ENCODE measurements around the gene SCG5.

SCG5 gene

DNA sequence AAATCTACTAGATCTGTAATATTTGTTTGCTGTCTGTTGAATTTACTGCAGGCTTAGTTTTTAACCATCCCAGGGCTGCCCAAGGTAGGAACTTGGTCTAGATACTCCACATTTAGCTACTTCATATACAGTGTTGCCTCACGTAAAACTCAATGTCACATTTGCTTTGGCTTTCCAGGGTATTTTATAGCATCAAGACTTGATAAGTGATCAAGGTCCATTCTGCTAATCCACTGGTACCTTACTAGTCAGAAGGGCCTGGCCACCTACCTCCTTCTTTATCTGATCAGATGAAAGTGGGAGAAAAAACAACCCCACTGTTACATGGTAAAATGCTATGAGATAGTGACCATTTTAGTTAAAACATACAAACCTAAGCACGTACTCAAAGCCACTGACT lies 50.8 kb downstream of the SCG5 start:
- DNase-seq: no peak

DNA sequence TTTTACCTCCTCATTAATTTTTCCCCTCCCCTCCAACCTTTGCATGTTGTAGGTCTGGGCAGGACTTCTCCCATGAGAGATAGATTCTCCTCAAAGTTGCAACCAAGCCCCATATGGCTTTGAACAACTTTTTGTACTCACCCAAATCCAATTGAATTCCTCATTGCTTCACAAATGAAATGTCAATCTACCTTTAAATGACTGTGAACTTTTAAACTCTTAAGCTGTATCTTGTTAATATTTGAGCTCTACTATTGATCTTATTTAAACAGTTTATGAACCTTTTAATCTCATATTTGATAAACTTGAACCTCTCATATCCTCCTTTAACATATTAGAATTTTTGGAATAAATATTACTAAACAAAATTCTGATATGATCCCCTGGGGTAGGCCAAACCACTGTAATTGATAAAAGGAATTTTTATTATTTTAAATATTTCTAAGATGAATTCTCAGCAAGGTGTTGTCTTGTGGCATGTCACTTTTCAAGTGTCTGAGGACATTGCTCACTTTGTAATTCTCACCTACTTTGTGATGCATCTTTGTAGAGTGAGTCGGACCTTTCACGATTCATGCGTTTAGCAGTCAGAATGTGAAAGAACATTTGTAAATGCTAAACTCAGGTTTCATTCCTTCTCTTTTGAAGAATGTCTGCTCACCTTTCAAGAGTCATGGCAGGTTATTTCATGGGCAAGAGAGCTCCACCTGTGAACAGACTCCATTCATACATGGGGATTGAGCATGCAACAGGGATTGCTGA lies 52.9 kb downstream of the SCG5 start:
- no peak for DNase-seq

DNA sequence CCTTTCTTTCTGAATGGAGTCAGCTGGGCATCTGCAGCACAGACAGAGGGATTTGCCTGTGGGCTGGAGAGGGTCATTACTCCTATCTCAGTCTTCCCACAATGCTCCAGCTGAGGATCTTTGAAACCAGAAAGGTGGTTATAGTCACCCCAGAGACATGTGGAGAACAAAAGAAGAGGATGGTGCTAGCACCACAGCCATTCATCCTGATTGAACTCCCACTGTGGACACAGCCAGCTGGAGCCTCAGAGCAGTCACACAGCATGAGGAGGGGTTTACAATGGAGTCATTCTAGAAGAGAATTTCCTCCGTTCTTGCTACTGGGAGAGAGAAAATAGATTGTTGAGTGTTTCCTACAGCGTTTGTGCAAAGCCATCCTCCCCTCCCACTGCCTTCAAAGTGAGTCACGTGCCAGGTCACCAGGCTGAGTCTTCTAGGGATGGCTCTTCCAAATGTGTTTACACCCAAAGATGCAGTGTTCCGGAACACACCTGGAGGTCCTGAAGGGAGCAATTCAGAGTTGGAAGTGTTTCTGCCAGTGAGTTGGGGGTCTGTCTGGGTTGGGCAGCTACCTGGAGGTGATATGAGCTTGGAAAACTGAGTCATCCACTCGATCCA lies 57.4 kb downstream of the SCG5 start:
- no peak for DNase-seq

DNA sequence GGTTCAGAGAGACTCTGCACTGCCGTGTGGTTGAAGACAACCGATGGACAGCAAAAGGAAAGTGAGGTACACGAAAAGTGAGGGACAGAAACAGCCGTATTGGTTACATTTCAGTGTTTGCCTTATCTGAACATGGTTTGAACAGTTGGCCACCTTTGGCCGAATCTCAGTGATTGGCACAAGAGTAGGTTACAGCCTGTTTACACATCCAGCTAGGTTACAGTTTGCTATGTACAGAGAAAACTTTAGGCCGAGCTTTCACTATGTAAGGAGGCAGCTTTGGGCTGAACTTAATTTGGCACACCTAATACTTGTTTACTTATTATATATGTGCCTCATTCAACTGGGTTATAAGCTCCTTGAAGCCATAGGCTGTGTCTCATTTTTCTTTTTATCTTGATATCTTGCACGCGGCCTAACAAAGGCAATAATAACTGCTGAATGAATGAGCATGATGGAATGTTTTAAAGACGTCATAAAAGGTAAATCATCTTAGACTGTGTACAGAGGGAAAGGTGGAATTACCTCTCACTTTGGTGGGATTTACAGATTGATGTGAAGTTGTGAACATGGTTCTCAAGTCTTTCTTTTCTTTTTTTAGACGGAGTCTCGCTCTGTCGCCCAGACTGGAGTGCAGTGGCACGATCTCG lies 59.1 kb downstream of the SCG5 start:
- no peak for DNase-seq

DNA sequence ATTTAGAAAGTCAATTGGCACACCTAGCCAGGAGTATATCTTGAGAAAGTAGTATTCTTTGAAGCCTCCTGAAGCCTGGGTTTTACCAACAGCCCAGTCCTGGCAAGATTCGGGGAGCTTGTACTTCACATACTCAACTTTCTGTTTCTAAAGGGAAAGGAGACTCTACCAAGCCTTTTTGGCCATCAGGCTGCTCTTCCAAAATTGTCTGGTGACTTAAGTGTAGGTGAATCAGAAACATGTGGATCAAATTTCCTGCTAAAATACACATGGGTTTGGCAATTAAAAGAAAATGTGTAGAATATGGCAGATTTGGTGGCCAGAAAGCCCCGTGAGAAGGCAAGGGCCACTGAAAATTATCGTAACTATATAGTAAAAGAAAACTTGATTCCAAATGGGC lies 60.4 kb downstream of the SCG5 start:
- DNase-seq: no peak

DNA sequence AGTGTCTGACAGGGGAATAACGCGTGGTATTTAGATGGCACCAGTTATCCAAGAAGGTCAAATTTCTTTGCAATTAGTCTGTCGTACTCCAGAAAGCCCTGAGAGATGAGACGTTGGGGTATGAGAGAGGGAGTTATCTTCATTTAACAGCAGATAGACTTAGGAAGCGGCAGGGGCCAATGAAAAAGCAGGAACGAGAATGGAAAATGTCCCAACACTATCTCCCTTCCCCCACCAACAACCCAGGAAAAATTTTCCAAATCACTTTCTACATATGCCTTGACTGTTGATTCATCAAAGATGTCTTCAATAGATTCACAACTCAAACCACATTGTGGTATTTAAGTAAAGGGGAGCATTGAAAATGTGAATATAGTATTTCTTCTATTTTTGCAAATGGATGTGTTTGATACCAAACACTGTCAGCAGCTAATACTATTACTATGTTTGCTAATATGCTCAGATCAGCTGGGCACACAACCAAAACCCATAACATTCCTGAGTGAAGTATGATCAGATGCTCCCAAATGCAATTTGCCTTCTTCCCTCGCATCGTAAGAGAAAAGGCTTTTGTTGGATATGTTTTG lies 63.0 kb downstream of the SCG5 start:
- no peak for DNase-seq

DNA sequence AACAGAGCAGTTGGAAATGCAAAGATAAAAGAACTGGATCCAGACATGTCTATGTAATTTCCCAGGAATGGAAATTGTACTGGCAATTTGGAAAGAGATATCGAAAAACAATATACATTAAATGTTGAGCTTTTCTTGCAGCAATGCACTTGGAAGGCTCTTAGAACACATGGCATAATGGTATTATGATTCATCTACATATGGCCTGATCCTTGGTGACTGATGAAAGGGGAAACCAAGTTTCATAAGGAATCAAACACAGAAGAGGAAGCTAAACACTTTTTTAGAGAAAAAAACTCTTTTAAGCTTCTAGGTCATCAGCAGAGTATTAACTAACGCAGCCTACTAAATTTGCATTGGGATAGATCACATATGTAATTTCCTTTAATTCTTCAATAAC lies 63.9 kb downstream of the SCG5 start:
- DNase-seq: no peak

DNA sequence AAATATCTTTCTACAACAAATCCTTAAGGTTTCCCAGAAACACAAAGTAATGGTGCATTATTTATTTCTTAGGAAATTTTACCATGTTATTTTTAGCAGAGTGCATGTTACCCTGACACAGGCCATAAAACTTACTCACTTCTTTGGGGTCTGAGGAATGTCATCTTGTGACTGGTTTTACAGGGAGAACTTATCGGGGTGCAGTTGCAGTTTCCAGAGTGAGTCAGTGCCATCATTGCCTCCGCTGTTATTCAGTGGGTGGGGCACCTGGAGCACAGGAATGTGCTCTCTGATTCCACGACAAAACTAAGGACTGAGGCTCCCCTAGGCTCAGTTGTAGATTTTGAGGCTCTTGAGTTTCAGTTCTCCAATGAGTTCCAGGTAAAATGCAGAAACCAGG lies 65.2 kb downstream of the SCG5 start:
- DNase-seq: no peak

DNA sequence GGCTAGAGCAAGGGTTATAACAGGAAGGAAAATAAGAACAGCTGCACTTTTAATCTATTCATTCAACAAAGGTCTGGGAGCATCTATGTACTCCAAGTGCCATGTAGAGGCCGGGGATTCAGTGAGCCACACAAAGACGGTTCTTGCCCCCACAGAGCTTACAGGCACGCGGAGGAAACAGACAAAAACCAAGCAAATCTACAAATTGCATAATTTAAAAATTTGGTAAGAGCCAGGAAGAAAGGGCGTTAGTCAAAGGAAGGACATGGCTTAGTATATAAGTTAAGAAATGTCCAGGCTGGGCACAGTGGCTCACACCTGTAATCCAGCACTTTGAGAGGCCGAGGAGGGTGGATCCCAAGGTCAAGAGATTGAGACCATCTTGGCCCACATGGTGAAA lies 65.9 kb downstream of the SCG5 start:
- no peak for DNase-seq

DNA sequence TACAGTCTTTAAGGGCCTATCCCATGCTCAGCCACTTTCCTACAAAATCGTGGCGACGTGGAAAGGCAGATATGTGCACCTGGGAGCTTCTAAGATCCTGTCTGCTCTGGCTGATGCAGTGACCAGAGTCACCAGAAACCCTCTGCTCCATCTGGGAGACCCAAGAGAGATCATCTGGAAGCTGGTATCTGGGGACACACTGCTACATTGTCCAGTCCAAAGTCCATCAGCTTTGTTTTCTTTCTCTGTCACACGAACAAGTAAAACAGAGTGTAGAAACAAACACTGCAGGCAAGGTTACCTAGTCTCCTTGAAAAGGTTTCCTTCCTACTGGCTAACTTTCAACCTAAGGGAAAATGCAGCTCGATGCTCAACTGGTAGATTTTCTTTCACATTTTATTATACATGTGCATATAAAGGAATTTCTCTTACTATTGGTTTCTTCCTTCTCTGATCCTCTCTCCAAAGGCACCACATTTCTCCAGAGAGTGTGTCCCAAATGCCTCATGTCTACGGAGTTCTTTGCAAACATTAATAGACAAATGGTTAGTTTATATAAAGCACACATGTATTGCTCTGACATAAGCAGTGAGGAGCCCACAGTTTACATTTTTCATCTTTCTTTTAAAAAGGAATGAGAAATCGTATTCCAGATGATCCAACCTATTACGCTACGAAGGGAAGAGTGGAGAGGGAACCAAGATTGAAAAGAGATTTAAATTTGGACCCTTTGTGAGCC lies 68.0 kb downstream of the SCG5 start:
- no peak for DNase-seq

DNA sequence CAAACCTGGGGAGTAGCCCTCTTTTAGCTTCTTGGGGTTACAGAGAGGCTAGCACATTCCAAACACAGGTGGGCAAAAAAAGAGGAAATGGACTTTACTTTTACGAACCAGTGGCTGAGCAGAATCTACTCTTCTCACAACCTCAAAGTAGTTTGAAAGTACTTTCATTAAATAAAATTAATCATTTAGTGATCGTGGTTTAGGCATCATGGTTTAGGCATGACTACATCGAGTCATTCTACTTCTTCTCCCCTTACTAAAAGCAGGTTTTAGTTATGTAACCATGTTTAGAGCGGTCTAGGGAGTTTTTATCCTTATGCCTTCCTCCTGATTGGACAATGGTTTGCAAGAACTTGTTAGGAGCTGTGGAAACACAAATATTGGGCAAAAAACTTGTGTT lies 73.8 kb downstream of the SCG5 start:
- DNase-seq: no peak

DNA sequence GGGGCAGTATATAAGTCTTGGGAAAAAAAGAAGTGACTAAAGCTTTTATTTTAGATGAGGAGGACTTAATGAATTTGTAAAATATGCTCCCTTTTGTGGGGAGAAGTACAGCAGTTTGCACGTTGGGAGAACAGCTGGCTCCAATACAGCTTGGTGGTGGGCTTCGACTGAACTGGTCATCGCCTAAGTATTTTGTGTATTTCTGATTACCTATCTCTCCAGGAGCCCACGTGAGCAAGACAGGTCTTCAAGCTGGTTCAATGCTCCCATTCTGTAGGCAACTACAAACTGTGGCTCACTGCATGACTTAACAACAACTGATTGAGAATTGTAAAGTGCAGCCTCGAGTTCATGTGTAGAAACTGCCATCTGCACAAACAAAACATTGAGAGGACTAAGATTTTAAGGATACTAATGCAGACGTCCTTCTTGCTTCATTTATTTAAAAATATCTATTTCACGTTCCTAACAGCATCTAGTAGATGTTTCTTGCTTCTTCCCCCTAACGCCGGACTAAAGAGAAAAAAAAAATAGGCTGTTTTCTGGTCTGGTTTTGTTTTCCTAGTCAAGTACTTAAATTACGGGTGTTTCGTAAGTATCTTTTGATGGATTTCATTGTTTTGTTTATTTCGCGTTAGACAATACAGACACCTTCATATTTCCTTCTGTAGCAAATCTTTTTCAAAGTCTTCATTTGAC lies 74.9 kb downstream of the SCG5 start:
- no peak for DNase-seq

DNA sequence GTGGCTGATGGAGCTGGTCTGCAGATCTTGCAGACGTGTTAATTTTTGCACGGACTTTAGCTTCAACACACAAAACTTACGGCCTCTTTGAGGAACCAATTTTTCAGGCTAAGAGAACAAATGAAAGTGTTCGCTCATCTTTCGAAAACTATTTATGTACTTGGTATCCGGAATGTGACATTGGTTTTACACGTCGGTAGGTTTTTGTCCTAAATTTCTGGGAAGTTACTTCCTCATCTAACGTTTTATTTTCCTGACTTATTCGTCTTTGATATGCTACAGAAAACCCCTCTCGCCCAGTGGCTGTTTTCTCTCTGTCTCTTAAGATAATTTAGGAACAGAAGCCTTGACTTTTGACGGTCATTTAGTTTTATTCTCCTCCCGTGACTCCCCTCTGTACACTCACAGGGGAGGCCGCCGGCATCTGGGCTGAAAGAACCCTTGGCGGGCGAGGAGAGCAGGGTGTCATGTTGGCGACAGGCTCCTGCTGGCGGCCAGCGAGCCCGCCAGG lies 75.5 kb downstream of the SCG5 start:
- no peak for DNase-seq

DNA sequence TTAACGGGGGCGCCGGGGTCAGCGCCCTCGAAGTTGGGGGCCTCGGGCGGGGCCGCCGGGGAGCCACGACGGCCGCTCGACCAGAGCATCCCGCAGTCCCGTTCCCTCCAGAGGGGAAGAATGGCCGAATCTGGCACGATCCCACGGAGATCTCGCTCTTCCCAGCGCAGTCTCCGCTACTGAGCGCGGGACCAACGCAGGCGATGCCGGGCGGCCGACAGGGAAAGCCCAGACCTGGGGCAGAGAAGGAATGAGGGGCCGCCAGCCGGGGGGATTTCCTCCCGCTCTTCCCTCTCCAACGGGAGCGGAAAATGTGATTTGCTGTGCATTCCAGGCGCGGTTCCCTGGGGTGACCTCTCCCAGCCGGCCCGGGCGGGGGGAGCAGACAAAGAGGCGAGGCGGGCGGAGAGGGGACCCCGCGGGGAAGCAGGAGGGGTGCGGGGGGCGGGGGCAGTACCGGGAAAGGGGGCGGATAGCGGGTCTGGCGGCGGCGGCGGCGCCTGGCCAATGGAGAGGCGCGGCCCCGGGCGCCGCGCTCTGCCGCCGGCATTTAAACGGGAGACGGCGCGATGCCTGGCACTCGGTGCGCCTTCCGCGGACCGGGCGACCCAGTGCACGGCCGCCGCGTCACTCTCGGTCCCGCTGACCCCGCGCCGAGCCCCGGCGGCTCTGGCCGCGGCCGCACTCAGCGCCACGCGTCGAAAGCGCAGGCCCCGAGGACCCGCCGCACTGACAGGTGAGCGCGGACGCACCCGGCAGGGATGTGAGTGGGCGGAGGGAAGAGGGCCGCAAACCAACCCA lies 76.1 kb downstream of the SCG5 start, which contains the start of gene GREM1:
Gene GREM1, plus strand, starts transcription at position 579 of the 801 bp plus-strand sequence. CDS start 12,687 bp downstream, outside the sequence.
- no peak for DNase-seq

DNA sequence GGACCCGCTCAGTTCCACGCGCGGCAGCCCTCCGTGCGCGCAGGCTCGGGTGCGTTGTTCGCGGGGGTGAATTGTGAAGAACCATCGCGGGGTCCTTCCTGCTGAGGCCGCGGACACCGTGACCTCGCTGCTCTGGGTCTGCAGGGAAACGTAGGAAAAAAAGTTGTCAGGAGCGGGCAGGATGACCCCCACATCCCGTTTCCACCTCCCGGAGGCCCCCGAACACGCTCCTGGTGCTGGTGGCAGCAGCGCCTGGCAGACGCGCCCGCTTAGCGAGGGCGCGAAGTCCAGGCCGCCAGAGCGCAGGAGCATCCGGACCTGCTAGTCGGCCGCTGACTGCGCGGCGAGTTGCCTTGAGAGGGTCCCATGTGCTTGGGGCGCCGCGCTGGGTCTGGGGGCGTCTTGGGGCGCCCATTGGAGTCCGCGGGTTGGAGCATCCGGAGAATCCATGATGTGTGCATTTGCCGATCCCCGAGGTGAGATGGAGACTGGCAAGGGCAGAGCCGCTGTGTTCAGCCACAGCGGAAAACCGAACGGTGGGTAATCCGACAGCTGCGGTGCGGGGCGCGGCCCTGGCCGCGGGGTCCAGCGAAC lies 76.8 kb downstream of the SCG5 start:
- DNase-seq: no peak

DNA sequence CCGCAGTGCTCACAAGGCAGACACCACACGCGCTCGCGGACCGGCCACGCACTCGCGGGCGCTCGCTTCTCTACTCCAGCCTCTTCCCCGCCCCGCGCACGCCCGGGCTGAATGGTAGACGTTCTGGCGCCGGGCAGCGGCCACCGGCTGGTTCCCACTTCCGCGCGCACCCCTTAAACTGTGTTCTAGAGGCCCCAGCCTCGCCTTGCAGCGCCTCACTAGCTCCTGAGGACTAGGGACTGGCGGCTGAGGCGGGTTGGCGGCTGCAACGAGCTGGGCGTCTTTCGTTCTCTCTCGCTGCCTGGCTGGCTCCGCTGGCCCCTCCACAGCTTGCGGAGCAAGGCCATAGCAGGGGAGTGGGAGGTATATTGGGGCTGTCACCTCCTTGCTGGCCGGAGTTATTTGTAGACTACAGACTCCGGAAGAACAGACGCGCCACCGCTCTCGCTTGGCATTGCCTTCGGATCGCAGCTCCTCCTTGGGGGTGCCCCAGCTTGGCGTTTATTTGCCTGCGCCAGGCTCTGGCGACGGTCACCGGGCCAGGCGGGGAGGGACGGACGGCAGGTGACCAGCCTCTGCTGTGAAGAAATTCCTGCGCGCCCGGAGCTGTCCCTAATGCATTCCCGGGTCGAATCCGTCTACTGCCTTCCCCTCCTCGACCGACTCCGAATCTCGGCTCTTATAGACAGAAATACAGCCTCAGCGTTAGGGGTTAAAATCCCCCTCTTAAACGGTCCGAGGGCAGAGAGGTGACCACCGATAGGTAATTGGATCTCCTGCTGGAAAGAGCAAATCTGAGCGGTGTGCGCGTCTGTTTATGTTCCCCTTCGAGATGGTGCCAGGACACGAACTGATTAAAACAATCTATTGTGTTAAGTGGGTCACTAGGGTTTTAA lies 77.6 kb downstream of the SCG5 start:
- no peak for DNase-seq

DNA sequence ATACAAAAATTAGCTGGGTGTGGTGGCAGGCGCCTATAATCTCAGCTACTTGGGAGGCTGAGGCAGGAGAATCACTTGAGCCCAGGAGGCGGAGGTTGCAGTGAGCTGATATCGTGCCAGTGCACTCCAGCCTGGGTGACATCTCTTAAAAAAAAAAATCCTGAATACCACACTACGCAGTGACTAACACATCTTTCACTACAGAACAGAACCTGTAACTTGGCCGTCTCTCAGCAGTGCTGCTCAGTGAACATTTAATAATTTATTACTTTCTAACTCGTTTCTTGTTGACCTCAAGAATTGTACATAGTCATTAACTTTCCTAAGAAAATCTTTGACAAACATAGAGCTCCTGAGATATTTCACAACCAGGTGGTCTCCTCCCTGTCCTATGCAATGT lies 80.1 kb downstream of the SCG5 start:
- DNase-seq: no peak

DNA sequence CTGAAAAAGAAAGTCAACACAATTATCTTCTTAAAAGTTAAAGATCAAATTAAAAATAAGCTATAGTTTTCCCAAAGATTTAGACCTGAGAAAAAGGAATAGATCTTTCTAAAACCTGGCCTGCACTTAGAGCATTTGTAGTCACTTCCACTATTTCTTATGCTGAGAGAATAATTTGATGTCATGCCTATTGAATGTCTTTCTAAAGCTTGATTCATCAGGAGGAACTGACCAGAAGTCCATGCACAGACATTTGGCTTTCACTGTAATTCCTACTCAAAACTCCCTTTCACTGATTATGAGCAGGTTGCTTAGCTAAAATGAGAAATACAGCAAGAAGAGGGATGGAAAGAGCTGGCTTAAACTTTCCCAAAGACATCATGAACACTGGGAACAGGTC lies 80.6 kb downstream of the SCG5 start:
- DNase-seq: no peak

DNA sequence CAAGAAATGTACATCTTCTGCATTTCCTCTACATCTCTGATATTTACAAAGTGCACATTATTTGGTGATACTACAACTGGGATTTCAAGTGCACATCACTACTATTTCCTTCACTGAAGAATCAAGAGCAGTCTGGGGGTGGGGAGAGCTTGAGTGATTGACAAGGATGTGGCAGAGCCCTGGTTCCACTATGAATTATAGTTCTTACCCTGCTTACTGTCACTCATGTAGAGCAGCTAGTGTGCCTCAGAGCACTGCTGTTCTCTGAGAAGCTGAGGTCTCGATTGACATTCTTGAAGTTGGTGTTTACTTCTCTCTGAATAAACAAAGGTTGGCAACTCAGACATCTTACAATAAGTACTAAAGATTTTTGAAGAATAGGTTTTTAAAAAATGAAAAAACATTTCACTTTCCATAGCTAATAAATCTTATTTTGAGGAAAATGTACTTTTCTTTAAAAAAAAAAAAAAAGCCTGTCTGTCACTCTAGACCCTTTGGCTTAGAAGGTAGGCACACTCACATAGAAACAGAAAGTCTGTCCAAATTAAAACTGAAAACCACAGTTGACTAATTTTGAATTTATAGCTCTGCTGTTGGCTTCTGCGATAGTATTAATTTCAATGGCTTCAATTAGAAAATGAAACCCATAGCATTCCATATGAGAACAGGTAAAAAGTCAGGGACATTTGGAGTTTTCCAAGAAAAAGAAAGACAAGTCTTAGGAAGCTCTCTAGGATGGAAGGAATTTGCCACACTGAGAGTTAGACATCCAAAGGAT lies 81.8 kb downstream of the SCG5 start:
- DNase-seq: no peak

Data from activated CD4-positive, CD25-positive, alpha-beta regulatory T cell (primary cell).